Body of pancreas (tissue), 4 donors: ENCODE data around the gene MORC1.

Experiments
- CTCF ChIP-seq, 7 experiments: fragments of 450-650 bp in 4 of 7; fragments of 200-600 bp in 3 of 7; sonication (generic) in 3 of 7; IDR thresholded peaks; one replicate each; pipeline ENCODE4 v1.5.1; 2016 to 2019; ENCODE audit warnings: antibody characterized with exemption in 7 of 7
- POLR2A ChIP-seq, 3 donors: fragments of 450-650 bp; IDR thresholded peaks; one replicate each; pipeline ENCODE4 v1.6.1; 2016; ENCODE audit warnings: antibody characterized with exemption in 3 of 3, mild to moderate bottlenecking in 2 of 3

GRCh38 chr3:108918866-108919265 is 199.1 kb downstream of the MORC1 start:
- TF ChIP-seq POLR2A (IDR thresholded peaks at IDR 0.05) (no peak), CTCF (IDR thresholded peaks at IDR 0.05) (no peak)
